ENCODE measurements around the gene FBXL3.
"Not testable (repeated sequence)": the region's sequence is repeated elsewhere in the genome, so short reads cannot be mapped to it uniquely, and the experiment has no call there.

Gene FBXL3

GRCh38 chr13:77026255-77026860 is 601 bp downstream of the FBXL3 start:
- DNase-seq, result peak; percentile 25 to 65

DNA sequence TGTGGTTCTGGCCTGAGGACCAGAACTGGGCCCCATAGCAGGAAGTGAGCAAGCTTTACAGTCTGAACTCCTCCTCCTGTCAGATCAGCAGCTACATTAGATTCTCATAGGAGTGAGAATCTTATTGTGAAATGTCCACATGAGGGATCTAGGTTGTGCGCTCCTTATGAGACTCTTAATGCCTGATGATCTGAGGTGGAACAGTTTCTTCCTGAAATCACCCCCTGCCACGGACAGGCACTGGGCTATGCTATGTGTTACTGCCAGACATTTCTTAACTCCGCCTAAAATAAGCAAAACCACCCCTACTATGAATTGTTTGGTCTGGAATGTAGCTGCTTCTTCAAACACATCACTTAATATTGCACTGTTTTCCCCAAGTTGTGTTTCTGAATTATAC is 4.6 kb downstream of the FBXL3 start:
- no peak for DNase-seq

GRCh38 chr13:77019756-77020155 is 7.2 kb downstream of the FBXL3 start:
- DNase-seq, result no peak

GRCh38 chr13:77016888-77017623 is 9.9 kb downstream of the FBXL3 start:
- no peak for DNase-seq

GRCh38 chr13:77016251-77016812 is 10.6 kb downstream of the FBXL3 start:
- no peak for DNase-seq

DNA sequence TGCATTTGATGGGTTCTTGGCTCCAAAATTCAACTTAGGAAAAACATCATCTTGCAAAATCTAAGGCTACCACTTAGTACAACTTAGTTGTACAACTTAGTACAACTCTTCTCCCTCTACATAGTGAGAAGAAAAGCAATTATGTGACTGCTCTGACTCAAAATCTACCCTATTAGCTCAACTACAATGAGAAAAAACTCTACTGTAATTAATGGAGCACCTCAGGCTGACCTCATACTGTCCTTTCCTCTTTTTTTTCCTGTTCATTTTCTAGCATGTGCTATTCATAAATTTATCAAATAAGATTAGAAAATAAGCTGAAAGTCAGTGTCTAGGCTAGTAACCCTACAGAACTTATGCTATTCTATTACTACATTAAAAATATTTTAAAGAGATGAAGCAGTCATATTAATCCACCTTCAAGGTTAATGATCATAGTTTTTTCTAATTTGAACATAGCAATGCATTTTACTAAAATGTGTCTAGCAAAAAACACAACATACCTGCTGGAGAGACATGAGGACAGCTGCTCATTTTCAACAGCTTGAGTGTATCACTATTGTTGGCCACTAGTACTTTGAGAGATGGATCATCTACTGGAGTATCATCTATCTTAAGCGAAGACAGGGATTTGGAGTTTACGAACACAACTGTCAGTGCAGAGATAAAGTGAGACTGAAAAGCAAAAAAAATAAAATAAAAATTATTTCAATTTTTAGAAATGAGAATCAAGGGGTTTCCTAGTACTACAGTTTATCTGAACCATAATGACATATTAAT is 11.9 kb downstream of the FBXL3 start:
- DNase-seq, result no peak

DNA sequence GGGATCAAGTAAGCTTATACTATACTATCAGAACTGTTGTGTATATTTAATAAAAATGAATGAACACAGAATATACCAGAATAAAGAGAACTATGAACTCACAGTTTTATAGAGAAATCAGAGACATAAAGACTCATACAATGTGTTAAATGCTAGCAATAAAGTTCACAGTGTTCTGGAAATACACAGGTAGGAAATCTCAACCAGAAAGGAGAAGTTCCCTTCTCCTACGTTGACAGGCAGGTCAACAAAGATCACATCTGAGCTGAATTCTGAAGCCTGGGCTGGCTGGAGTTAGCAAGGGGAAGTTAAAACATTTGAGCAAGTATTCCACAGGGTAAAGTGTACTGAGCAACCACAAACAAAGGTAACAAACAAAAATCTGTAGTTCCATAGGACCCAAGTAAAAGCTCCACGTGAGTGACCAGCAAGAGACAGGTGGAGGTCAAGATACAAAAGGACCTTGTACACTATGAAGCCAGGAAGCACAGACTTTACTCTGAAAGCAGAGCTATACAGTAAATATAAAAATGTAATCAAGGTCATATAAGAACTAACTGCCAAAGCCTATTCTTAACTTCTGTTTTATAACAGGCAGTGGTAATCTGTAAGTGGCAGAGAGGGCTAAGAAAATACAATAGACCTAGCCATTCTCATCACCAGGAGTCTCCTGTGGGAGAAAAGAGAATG is 13.0 kb downstream of the FBXL3 start:
- no peak for DNase-seq

DNA sequence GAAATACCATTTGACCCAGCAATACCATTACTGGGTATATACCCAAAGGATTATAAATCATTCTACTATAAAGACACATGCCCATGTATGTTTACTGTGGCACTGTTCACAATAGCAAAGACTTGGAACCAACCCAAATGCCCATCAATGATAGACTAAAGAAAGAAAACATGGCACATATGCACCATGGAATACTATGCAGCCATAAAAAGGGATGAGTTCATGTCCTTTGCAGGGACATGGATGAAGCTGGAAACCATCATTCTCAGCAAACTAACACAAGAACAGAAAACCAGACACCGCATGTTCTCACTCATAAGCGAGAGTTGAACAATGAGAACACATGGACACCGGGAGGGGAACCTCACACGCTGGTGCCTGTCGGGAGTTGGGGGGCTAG is 17.2 kb downstream of the FBXL3 start:
- not testable (repeated sequence) for DNase-seq

GRCh38 chr13:77009011-77009410 is 17.9 kb downstream of the FBXL3 start:
- DNase-seq, result no peak

GRCh38 chr13:77008337-77008736 is 18.6 kb downstream of the FBXL3 start:
- not testable (repeated sequence) for DNase-seq

DNA sequence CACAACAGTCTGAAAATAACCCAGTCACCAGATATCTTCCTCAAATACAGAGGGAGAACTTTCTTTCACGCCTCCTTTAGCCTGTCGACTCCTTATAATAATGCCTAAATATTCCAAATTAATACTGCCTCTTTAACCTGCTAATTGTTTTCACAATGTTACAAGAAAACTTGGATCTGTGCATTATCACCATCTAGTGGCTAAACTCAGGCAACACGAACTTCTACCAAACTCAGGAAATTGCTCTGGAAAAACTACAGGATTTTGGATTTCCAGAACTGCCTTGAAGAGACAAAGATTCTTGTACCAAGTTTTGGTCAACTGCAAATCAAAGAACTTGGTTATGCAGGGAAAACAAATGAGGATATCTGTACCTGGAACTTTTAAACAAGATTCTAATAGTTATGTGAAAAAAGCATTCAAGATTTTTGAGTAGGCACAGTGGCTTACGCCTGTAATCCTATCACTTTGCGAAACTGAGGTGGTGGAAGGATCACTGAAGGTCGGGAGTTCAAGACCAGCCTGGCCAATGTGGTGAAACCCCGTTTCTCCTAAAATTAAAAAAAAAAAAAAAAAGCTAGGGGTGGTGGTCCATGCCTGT is 24.3 kb downstream of the FBXL3 start:
- peak in 1 of 2 experiments; percentile 26 for DNase-seq

DNA sequence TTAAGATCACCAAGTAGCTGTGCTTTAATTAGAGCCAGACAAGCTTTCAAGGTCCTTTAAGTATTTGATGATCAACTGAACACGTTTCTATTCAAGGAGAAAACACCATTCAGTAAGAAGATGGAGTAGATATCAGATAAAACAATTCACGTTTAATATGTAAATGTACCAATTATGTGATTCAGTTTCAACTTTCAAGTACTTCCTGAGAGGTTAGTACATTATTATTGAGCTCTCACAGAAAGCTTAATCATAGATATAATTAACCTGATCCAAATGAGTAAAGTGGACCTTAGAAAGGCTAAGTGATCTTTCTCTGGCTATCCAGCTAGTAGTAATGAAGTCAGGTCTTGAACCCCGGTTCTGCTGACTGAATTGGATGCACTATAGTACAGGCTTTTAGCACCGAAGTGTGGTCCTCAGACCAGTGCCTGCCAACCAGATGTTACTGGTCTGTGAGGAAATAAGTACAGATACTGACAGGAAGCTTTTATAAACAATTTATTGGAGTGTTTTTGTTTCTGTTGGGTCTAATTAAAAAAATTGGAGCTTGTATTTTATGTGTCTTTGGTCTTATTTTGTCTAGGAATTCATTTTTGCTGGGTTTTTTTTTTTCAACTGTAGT is 24.9 kb downstream of the FBXL3 start:
- DNase-seq, result no peak

DNA sequence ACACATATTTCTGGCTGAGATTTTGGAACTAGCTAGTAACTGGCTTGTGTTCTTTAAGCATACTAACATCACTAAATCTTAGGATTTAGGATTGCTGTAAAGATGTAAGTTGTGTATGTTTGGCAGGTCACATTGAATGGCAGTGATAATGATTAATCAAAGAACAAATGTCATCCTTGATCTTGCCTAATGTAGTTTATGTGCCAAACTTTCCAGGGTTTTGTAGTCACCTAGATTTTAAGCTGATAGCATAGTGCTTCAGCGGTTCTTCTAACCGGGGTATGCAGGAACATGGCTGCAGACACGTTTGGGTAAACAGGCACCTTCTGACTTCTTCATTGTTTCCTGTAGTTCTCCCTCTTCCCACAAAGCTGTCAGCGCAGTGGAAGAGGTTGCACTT is 25.4 kb downstream of the FBXL3 start:
- DNase-seq, result no peak

GRCh38 chr13:77000475-77000874 is 26.5 kb downstream of the FBXL3 start:
- no peak for DNase-seq

GRCh38 chr13:76994281-76994680 is 32.7 kb downstream of the FBXL3 start:
- no peak for DNase-seq

DNA sequence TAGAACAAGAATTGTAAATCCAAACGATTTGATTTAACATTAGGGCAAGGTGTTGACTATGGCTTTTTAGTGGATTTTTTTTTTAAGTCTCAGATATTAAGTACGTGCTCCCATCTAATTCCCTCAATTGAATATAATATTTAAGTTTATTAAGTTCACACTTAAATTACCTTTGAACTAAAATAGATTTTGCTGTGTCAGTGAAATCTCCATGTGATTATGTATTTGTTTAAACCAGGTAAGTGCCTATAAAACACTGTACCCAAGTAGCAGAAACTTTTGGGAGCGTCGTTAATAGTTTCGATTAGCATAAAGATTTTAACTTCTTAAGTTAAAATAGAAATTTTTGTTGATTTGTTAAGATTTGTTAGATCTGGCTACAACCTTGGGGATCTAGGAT is 33.5 kb downstream of the FBXL3 start:
- no peak for DNase-seq

- DNase-seq, result no peak
Measured at GRCh38 chr13:76993021-76993420, 33.9 kb downstream of the FBXL3 start.

DNA sequence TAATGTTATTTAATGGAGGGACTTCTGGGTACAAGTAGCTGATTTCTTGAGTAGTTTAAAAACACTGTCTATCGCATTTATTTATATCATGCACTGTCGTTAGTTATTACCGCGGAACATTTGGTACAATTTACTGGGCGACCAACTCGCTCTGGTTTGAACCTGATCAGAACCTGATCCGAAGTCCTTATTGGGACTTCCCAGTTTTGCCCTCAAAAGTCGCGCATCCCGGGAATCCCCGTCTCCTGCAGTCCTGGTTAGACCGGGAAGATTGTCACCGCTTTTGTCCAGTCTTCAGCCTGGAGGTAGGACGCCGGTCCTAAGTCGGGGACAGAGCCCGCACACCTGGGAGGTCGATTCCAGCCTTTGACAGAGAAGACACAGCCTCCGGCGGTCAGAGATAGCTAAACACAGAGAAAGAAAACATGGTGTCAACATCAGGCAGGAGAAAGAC is 34.4 kb downstream of the FBXL3 start:
- no peak for DNase-seq

GRCh38 chr13:76991796-76992547 is 35.0 kb downstream of the FBXL3 start, which contains the start of gene CLN5:
TSS of gene CLN5 (plus strand) at chr13:76992081. CDS start at chr13:76992099, 18 bp downstream.
- peak; percentile 83 to 85 for DNase-seq

DNA sequence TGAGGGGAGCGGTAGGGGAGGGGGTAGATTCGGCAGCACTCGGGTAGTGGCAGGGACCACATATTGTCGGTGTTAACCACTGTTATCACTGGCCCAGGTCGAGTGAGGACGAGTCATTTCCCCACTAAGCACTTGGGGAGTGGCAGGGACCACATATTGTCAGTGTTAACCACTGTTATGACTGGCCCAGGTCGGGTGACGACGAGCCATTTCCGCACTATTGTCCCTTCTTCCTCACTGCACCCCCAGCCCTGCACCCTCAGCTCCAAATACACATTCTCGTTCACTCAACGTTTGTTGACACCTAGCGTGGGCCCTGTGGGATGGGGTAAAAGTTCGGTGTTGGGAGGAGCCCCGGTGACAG is 35.5 kb downstream of the FBXL3 start:
- no peak for DNase-seq

GRCh38 chr13:76983676-76984075 is 43.3 kb downstream of the FBXL3 start:
- DNase-seq, result no peak
